Pancreas (tissue), 10 donors: ENCODE results near the gene MSI2. TPM values are rescaled to one million over a fixed set of nuclear protein-coding genes. Genes with fewer than 3 reads are reported as not detected.
A peak's percentile ranks its signal among the peaks of the same experiment; 100 is the strongest.

Experiments used
- ATAC-seq, 4 donors: fragments of 200-7000 bp; cut with Tn5 transposase; one replicate each; pipeline versions ENCODE4 v1.8.0 to v1.9.1; 2020; ENCODE audit warnings: mild to moderate bottlenecking in 4 of 4, moderate library complexity in 4 of 4
- DNase-seq, 6 donors: peaks; one replicate each; pipeline ENCODE4 v3.0.0-alpha.2; 2020
- FAIRE-seq: peaks from 2 replicates; lab custom pipeline; 2012; peaks lifted over from hg19 to GRCh38; lab: Jason Lieb, UNC
- H3K27ac ChIP-seq, 4 donors: fragments of 200-600 bp; sonication (generic); 1 replicate in 3 of 4; 2 replicates in 1 of 4; pipeline versions ENCODE4 v1.5.0 to v1.8.0; 2020
- H3K27me3 ChIP-seq, 4 donors: fragments of 200-600 bp; one replicate each; pipeline ENCODE4 v1.8.0; 2021
- H3K36me3 ChIP-seq, 3 donors: fragments of 200-600 bp; sonication (generic) in 1 of 3; one replicate each; pipeline versions ENCODE4 v1.5.0 to v1.8.0; 2020 to 2021
- H3K4me1 ChIP-seq, 3 donors: fragments of 200-600 bp; one replicate each; pipeline ENCODE4 v1.8.0; 2021
- H3K4me3 ChIP-seq, 4 donors: fragments of 200-600 bp; sonication (generic) in 2 of 4; one replicate each; pipeline versions ENCODE4 v1.5.0 to v1.8.0; 2020 to 2021
- H3K9me3 ChIP-seq, 4 donors: fragments of 200-600 bp; one replicate each; pipeline ENCODE4 v1.8.0; 2021
- WGBS, 2 donors: extraction: QIAGEN DNeasy Blood & Tissue Kit; methylation state at CpG; one replicate each; pipeline ENCODE4 v1.1.7; 2013; 5-methylcytosine and 5-hydroxymethylcytosine counted together
- intact Hi-C, 3 donors: fragments of 100-400 bp; cut with DNase I; formaldehyde crosslinking; loops; one replicate each; pipeline versions ENCODE4 v1.11.1 to v1.14.2; 2022
- polyA plus RNA-seq, 2 donors: library from polyadenylated mRNA; stranded (reverse); fragments of 200-250 nt; gene quantifications; one replicate each; pipeline ENCODE4 v1.2.3, GENCODE V29; 2013
- total RNA-seq, 6 donors: library from RNA; stranded (reverse); fragmentation: NEBNext Ultra II Directional in 4 of 6; extraction: Animal tissue kit (Norgen Biotek cat#: 25700) in 4 of 6; gene quantifications; one replicate each; pipeline versions ENCODE4 v1.2.1 to v1.2.4, GENCODE V29; 2021 to 2023
- TF ChIP-seq, protein P1 (sequence below), 4 donors: fragments of 200-600 bp; sonication (generic) in 3 of 4; IDR thresholded peaks; one replicate each; pipeline versions ENCODE4 v1.5.0 to v1.8.0; 2021; ENCODE audit warnings: antibody characterized with exemption in 4 of 4
- donor health status: healthy with polysubstance abuse.
- donor health status: DM: no; HTN: no; CAD: no; lungs with moderate emphysema.
- donor health status: DM: no; HTN: no; CAD: no.
- donor health status: control.
- donor health status: control.
- donor health status: Bipolar disorder and iron deficiency.
- donor health status: DM: yes; HTN: yes; CAD: no.
- donor health status: DM: no; HTN: no; CAD: no.
- donor health status: DM: no; HTN: no; CAD: no.
- donor health status: DM: yes; HTN: yes; CAD: no.

Gene MSI2
- total and polyA plus RNA-seq, 8 donors = 10.4 to 48.9 (median 30.1) TPM

DNA sequence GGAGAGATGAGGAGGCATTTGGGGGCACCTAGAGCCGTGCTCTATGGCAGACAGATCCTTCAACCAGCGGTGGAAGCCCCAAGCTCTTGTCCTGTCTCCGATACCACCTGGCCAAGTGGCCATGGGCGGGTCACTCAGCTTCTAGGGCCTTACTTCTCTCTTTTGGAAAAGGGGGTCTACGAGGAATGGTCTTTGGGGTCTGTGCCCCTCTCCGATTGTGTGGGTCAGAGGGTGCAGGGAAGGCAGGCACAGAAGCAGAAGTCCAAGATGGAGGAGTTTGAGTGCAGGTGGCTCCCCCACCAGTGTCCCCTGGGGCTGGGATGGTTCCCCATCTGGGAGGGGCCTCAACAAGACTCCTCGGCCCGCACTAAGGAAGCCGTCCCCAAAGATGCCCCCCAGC is 372.1 kb downstream of the MSI2 start:
- Histone ChIP-seq H3K4me3 (no peak overlapping the region), H3K9me3 (no peaks in the 10 kb centered on the region), H3K27ac (no peak overlapping the region), H3K36me3 (no peaks in the 10 kb centered on the region), H3K27me3 (no peaks in the 10 kb centered on the region), H3K4me1 (no peaks in the 10 kb centered on the region)
- WGBS, 2 donors = 94 to 98% methylated on average over 9 of the region's 9 CpGs
- no peak for FAIRE-seq
- TF ChIP-seq, protein P1, sequence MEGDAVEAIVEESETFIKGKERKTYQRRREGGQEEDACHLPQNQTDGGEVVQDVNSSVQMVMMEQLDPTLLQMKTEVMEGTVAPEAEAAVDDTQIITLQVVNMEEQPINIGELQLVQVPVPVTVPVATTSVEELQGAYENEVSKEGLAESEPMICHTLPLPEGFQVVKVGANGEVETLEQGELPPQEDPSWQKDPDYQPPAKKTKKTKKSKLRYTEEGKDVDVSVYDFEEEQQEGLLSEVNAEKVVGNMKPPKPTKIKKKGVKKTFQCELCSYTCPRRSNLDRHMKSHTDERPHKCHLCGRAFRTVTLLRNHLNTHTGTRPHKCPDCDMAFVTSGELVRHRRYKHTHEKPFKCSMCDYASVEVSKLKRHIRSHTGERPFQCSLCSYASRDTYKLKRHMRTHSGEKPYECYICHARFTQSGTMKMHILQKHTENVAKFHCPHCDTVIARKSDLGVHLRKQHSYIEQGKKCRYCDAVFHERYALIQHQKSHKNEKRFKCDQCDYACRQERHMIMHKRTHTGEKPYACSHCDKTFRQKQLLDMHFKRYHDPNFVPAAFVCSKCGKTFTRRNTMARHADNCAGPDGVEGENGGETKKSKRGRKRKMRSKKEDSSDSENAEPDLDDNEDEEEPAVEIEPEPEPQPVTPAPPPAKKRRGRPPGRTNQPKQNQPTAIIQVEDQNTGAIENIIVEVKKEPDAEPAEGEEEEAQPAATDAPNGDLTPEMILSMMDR (IDR thresholded peaks at IDR 0.05) = no peak
- ATAC-seq = no peak
- DNase-seq = peak in 1 of 6 donors; percentile 19
- intact Hi-C loops = no loop called here

DNA sequence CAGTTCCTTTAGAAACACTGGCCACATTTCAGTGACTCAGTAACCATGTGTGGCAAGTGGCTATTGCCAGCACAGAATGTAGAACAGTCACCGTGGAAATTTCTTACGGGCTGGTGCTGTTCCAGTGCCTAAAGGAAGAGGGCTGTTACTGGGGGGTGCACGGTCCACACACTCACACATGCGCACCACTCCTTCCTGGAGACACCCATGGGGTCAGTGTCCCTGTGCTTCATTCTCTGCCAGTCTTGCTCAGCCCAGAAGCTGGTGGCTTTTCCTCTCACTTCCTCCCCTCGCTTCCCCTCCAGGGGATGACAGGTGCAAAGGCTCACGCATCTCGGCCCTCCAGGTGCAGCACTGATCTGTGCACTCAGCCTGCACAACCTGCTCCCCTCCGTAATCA is 373.1 kb downstream of the MSI2 start:
- ATAC-seq (peak in 1 of 4 donors; percentile 29), DNase-seq (no peak), FAIRE-seq (no peak)
- Histone ChIP-seq H3K27ac (no peak overlapping the region), H3K36me3 (no peaks in the 10 kb centered on the region), H3K4me3 (no peak overlapping the region), H3K27me3 (no peaks in the 10 kb centered on the region), H3K4me1 (no peaks in the 10 kb centered on the region), H3K9me3 (no peaks in the 10 kb centered on the region)
- WGBS, 2 donors = 89 to 95% methylated on average over 8 of the region's 8 CpGs
- TF ChIP-seq, protein P1 (IDR thresholded peaks at IDR 0.05) = no peak
- intact Hi-C loops = no loop called here

DNA sequence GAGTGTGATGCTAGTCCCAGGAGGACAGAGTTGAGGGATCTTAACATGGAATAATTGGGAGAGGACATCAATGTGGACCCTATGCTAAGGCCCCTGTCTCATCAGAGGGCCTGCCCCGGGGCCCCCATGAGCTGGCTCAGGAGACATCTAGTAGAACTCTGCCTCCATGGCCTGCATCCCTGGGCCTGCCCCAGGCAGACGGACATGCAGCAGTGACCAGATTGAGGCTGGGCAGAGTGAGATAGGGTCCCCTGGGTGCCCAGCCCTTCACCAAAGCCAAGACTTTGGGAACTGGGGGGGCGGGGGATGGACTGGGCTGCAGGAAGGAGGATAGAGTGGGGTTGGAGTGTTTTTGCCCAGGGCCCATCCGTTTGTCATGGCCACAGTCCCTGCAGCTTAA is 373.6 kb downstream of the MSI2 start:
- Histone ChIP-seq H3K27me3 (no peaks in the 10 kb centered on the region), H3K27ac (no peak overlapping the region), H3K4me1 (no peaks in the 10 kb centered on the region), H3K9me3 (no peaks in the 10 kb centered on the region), H3K4me3 (no peak overlapping the region), H3K36me3 (no peaks in the 10 kb centered on the region)
- DNase-seq (peak in 1 of 6 donors; percentile 51), FAIRE-seq (no peak), ATAC-seq (no peak)
- TF ChIP-seq, protein P1 (IDR thresholded peaks at IDR 0.05) = no peak
- intact Hi-C loops = no loop called here
- WGBS, 2 donors = 88 to 91% methylated on average over 4 of the region's 4 CpGs

DNA sequence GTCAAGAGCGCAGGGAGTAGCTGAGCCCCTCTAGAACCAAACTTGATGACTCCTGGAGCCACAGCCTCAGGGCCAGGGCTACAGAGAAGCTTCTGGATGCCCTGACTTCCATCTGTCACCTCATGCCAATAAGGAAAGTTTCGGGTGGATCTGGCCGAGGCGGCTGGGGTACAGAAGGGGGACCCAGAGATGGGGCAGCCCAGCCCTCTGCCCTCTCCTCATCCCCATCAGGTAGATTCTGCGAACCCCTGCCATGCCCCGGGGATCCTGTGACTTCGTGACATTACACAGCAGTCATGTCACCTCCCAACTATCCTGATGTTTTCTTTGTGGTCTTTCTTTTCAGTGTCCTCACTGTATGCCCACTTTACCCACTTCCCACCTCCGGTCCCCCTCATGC is 374.4 kb downstream of the MSI2 start:
- no peak for FAIRE-seq
- TF ChIP-seq, protein P1 (IDR thresholded peaks at IDR 0.05) = no peak
- no peak for ATAC-seq
- intact Hi-C loops = no loop called here
- Histone ChIP-seq H3K9me3 (no peaks in the 10 kb centered on the region), H3K4me3 (no peak overlapping the region), H3K27me3 (no peaks in the 10 kb centered on the region), H3K27ac (no peak overlapping the region), H3K4me1 (no peaks in the 10 kb centered on the region), H3K36me3 (no peaks in the 10 kb centered on the region)
- DNase-seq = peak in 1 of 6 donors; percentile 23
- WGBS, 2 donors = 92 to 94% methylated on average over 8 of the region's 8 CpGs

DNA sequence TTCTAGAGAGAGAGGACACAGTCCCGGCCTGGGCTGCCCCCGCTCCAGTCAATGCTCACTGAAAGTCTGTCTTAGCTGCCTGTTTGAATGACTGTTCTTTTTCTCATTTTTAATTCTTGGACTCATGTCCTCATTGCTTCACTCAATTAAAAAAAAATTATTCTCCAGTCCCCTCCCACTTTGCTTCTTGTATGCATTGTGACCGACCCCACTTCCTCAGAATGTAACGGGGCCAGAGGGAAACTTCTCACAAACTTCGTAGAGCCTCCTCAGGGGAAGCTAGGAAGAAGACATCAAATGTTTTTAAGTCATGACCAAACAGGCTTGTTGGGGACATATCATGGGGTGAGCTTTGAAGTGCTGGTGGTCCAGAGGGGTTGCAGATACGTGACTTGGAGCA is 375.5 kb downstream of the MSI2 start:
- Histone ChIP-seq H3K36me3 (no peaks in the 10 kb centered on the region), H3K9me3 (no peaks in the 10 kb centered on the region), H3K27ac (no peak overlapping the region), H3K4me1 (no peaks in the 10 kb centered on the region), H3K27me3 (no peaks in the 10 kb centered on the region), H3K4me3 (no peak overlapping the region)
- intact Hi-C loops = no loop called here
- no peak for FAIRE-seq
- no peak for ATAC-seq
- TF ChIP-seq, protein P1 (IDR thresholded peaks at IDR 0.05) = no peak
- DNase-seq = no peak
- WGBS, 2 donors = 91% methylated on average over 6 of the region's 6 CpGs
